SK-N-SH treated with all-trans-retinoic acid at 6 μM for 48 hours (cell line): Measurements from ENCODE around the gene NET1.

Source experiments
- ATAC-seq: fragments of 200-7000 bp; cut with Tn5 transposase; 3 replicates; pipeline ENCODE4 v1.9.1; 2020; ENCODE audit warnings: mild to moderate bottlenecking, moderate library complexity
- ARNTL ChIP-seq: fragments of 450-650 bp; formaldehyde crosslinking; IDR thresholded peaks from 2 replicates; pipeline ENCODE4 v1.5.0; 2020; ENCODE audit warnings: low read depth, mild to moderate bottlenecking, moderate library complexity, borderline replicate concordance
- BACH2 ChIP-seq: fragments of 250-450 bp; sonication (Bioruptor Pico); IDR thresholded peaks from 2 replicates; pipeline ENCODE4 v1.9.0; 2021; ENCODE audit warnings: mild to moderate bottlenecking, borderline replicate concordance
- CSDC2 ChIP-seq: fragments of 250-450 bp; sonication (Bioruptor Pico); IDR thresholded peaks from 2 replicates; pipeline ENCODE4 v1.5.0; 2020; ENCODE audit warnings: mild to moderate bottlenecking, moderate library complexity
- ESRRG ChIP-seq: fragments of 250-450 bp; sonication (Bioruptor Pico); IDR thresholded peaks from 2 replicates; pipeline ENCODE4 v1.6.1; 2021; ENCODE audit warnings: mild to moderate bottlenecking
- GLIS3 ChIP-seq: fragments of 250-450 bp; sonication (Bioruptor Pico); IDR thresholded peaks from 2 replicates; pipeline ENCODE4 v1.5.0; 2020; ENCODE audit warnings: mild to moderate bottlenecking, moderate library complexity
- OSR1 ChIP-seq: fragments of 250-450 bp; sonication (Bioruptor Pico); IDR thresholded peaks from 2 replicates; pipeline ENCODE4 v1.8.0; 2022; ENCODE audit warnings: moderate library complexity, mild to moderate bottlenecking, inconsistent platforms
- PPARA ChIP-seq: fragments of 250-450 bp; sonication (Bioruptor Pico); IDR thresholded peaks from 2 replicates; pipeline ENCODE4 v1.5.0; 2020; ENCODE audit warnings: mild to moderate bottlenecking, borderline replicate concordance
- RARB ChIP-seq: fragments of 250-450 bp; sonication (Bioruptor Pico); IDR thresholded peaks from 2 replicates; pipeline ENCODE4 v1.8.0; 2021; ENCODE audit warnings: mild to moderate bottlenecking, moderate library complexity
- SNAI2 ChIP-seq: fragments of 250-450 bp; sonication (Bioruptor Pico); IDR thresholded peaks from 2 replicates; pipeline ENCODE4 v1.5.0; 2020; ENCODE audit warnings: mild to moderate bottlenecking, moderate library complexity
- TCF4 ChIP-seq: fragments of 250-450 bp; sonication (Bioruptor Pico); IDR thresholded peaks from 2 replicates; pipeline ENCODE4 v1.8.0; 2021; ENCODE audit warnings: mild to moderate bottlenecking, moderate library complexity, borderline replicate concordance
- TOX ChIP-seq: fragments of 250-450 bp; sonication (Bioruptor Pico); IDR thresholded peaks from 2 replicates; pipeline ENCODE4 v1.8.0; 2021; ENCODE audit warnings: mild to moderate bottlenecking, moderate library complexity, borderline replicate concordance
- ZC3H10 ChIP-seq: fragments of 250-450 bp; sonication (Bioruptor Pico); IDR thresholded peaks from 2 replicates; pipeline ENCODE4 v1.5.1; 2021; ENCODE audit warnings: mild to moderate bottlenecking, moderate library complexity
- ZFP3 ChIP-seq: fragments of 250-450 bp; sonication (Bioruptor Pico); IDR thresholded peaks from 2 replicates; pipeline ENCODE4 v1.5.0; 2020; ENCODE audit warnings: mild to moderate bottlenecking, moderate library complexity
- ZFP30 ChIP-seq: fragments of 450-650 bp; formaldehyde crosslinking; IDR thresholded peaks from 2 replicates; pipeline ENCODE4 v1.5.0; 2022; ENCODE audit warnings: mild to moderate bottlenecking, moderate library complexity
- ZNF565 ChIP-seq: fragments of 450-650 bp; formaldehyde crosslinking; conservative IDR thresholded peaks from 2 replicates; pipeline ENCODE4 v1.5.0; 2020; ENCODE audit warnings: low read depth, mild to moderate bottlenecking, moderate library complexity
- ZNF70 ChIP-seq: fragments of 450-650 bp; formaldehyde crosslinking; IDR thresholded peaks from 2 replicates; pipeline ENCODE4 v1.5.0; 2020; ENCODE audit warnings: mild to moderate bottlenecking, moderate library complexity
- ZNF8 ChIP-seq: fragments of 450-650 bp; formaldehyde crosslinking; IDR thresholded peaks from 2 replicates; pipeline ENCODE4 v1.5.0; 2020; ENCODE audit warnings: mild to moderate bottlenecking, moderate library complexity
- TF ChIP-seq, protein P1 (sequence below): fragments of 250-450 bp; sonication (Bioruptor Pico); IDR thresholded peaks from 2 replicates; pipeline ENCODE4 v1.5.1; 2021; ENCODE audit warnings: mild to moderate bottlenecking, moderate library complexity
- TF ChIP-seq, protein P2 (sequence below): fragments of 250-450 bp; sonication (Bioruptor Pico); IDR thresholded peaks from 2 replicates; pipeline ENCODE4 v1.8.0; 2020; ENCODE audit warnings: mild to moderate bottlenecking, moderate library complexity, borderline replicate concordance
- TF ChIP-seq, protein P3 (sequence below): fragments of 250-450 bp; sonication (Bioruptor Pico); IDR thresholded peaks from 2 replicates; pipeline ENCODE4 v1.5.1; 2020; ENCODE audit warnings: low read depth, mild to moderate bottlenecking, moderate library complexity
- TF ChIP-seq, protein P4 (sequence below): fragments of 250-450 bp; sonication (Bioruptor Pico); IDR thresholded peaks from 2 replicates; pipeline ENCODE4 v1.5.0; 2020; ENCODE audit warnings: mild to moderate bottlenecking, moderate library complexity
- TF ChIP-seq, protein P5 (sequence below): fragments of 250-450 bp; sonication (Bioruptor Pico); IDR thresholded peaks from 2 replicates; pipeline ENCODE4 v1.8.0; 2021; ENCODE audit warnings: low read depth, mild to moderate bottlenecking, moderate library complexity, borderline replicate concordance

The NET1 gene

DNA sequence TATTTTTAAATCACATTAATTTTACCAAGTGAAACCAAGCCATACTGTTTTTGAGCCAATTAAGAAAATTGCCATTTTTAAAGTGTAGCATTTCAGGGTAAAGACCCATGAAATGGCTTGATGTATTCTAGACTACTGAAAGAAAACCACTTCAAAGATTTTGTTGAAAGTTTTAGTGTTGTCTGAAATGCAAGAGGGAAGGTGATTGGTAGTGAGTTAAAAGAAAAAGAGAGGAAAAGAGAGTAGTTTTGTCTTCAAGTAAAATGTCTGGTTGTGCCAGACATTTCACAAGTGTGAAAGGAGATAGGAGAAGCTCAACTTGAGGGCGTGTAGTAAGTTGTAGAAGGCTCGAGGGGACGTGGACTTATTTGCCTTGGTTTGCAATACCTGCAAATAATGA, 45.4 kb downstream of the NET1 start:
- TF ChIP-seq, protein P1, sequence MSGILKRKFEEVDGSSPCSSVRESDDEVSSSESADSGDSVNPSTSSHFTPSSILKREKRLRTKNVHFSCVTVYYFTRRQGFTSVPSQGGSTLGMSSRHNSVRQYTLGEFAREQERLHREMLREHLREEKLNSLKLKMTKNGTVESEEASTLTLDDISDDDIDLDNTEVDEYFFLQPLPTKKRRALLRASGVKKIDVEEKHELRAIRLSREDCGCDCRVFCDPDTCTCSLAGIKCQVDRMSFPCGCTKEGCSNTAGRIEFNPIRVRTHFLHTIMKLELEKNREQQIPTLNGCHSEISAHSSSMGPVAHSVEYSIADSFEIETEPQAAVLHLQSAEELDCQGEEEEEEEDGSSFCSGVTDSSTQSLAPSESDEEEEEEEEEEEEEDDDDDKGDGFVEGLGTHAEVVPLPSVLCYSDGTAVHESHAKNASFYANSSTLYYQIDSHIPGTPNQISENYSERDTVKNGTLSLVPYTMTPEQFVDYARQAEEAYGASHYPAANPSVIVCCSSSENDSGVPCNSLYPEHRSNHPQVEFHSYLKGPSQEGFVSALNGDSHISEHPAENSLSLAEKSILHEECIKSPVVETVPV: no peak
- TF ChIP-seq ZNF8 (CRISPR knock-in tag) (no peak), ARNTL (CRISPR knock-in tag) (no peak), RARB (CRISPR knock-in tag) (no peak), ZNF565 (CRISPR knock-in tag) (no peak), ZFP30 (CRISPR knock-in tag) (no peak), PPARA (CRISPR knock-in tag) (no peak), ZNF70 (no peak), OSR1 (CRISPR knock-in tag) (no peak), GLIS3 (no peak), TCF4 (no peak), TOX (CRISPR knock-in tag) (no peak), ZC3H10 (CRISPR knock-in tag) (no peak), ESRRG (no peak), CSDC2 (CRISPR knock-in tag) (no peak), ZFP3 (CRISPR knock-in tag) (no peak), SNAI2 (no peak)
- TF ChIP-seq, protein P2, sequence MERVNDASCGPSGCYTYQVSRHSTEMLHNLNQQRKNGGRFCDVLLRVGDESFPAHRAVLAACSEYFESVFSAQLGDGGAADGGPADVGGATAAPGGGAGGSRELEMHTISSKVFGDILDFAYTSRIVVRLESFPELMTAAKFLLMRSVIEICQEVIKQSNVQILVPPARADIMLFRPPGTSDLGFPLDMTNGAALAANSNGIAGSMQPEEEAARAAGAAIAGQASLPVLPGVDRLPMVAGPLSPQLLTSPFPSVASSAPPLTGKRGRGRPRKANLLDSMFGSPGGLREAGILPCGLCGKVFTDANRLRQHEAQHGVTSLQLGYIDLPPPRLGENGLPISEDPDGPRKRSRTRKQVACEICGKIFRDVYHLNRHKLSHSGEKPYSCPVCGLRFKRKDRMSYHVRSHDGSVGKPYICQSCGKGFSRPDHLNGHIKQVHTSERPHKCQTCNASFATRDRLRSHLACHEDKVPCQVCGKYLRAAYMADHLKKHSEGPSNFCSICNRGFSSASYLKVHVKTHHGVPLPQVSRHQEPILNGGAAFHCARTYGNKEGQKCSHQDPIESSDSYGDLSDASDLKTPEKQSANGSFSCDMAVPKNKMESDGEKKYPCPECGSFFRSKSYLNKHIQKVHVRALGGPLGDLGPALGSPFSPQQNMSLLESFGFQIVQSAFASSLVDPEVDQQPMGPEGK (CRISPR knock-in tag): no peak
- TF ChIP-seq, protein P3, sequence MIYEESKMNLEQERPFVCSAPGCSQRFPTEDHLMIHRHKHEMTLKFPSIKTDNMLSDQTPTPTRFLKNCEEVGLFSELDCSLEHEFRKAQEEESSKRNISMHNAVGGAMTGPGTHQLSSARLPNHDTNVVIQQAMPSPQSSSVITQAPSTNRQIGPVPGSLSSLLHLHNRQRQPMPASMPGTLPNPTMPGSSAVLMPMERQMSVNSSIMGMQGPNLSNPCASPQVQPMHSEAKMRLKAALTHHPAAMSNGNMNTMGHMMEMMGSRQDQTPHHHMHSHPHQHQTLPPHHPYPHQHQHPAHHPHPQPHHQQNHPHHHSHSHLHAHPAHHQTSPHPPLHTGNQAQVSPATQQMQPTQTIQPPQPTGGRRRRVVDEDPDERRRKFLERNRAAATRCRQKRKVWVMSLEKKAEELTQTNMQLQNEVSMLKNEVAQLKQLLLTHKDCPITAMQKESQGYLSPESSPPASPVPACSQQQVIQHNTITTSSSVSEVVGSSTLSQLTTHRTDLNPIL (CRISPR knock-in tag): no peak
- no peak for ATAC-seq

DNA sequence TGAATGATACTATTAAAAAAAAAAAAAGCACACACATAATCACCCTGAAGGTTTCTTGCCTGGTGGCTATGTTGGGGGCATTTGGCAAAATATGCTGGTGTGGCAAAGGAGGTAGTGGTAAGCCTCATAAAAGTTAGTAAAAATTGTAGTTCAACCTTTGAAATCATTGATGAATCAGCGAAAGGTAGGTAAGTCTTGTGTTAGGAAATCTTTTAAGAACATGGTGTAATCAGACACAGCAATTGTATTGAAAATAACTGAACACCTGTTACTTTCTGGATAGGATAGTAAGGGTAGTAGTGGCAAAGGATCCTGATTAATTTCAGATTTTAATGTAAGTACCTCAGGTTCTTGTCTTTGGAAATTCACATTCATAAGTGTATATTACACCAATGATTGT, 46.1 kb downstream of the NET1 start:
- no peak for ATAC-seq
- no peak for TF ChIP-seq ZFP3 (CRISPR knock-in tag)

DNA sequence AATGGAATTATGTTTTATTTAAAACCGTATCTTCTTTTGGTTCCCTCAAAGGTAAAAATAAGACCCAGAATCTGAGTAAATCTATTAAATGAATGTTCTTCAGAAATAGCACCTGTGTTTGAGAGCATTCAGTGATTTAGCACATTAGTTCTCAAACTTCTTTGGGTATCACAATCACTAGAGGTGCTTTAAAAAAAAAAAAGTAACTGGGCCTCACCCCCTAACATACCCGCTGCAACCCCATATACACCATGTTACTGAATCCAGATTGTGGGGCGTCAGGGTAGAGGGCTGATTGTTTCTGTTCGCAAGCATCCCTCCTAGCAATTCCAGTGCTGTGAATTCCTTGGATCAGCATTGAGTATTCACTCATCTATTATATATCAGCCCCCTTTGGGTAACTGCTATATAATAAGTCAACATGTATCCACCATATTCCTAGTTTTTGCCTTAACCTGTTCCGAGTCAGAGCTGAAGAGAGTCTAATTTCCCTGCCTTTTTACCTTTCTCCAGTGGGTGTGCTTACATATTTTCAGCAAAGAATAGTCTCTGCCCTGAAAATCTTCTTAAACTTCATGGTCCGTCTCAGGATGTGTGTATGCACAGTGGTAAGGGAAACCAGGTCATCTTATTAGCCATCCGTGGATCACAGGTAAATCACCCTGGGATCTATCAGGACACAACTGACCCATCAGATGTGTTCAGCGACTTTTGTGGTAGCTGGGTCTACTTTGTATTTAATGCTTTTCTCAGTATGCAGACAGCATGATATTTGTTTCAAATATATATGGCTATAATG, 46.8 kb downstream of the NET1 start:
- ATAC-seq: no peak
- TF ChIP-seq, protein P4, sequence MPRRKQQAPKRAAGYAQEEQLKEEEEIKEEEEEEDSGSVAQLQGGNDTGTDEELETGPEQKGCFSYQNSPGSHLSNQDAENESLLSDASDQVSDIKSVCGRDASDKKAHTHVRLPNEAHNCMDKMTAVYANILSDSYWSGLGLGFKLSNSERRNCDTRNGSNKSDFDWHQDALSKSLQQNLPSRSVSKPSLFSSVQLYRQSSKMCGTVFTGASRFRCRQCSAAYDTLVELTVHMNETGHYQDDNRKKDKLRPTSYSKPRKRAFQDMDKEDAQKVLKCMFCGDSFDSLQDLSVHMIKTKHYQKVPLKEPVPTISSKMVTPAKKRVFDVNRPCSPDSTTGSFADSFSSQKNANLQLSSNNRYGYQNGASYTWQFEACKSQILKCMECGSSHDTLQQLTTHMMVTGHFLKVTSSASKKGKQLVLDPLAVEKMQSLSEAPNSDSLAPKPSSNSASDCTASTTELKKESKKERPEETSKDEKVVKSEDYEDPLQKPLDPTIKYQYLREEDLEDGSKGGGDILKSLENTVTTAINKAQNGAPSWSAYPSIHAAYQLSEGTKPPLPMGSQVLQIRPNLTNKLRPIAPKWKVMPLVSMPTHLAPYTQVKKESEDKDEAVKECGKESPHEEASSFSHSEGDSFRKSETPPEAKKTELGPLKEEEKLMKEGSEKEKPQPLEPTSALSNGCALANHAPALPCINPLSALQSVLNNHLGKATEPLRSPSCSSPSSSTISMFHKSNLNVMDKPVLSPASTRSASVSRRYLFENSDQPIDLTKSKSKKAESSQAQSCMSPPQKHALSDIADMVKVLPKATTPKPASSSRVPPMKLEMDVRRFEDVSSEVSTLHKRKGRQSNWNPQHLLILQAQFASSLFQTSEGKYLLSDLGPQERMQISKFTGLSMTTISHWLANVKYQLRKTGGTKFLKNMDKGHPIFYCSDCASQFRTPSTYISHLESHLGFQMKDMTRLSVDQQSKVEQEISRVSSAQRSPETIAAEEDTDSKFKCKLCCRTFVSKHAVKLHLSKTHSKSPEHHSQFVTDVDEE: no peak
- TF ChIP-seq, protein P1: no peak
- TF ChIP-seq BACH2 (CRISPR knock-in tag): no peak
- TF ChIP-seq, protein P5, sequence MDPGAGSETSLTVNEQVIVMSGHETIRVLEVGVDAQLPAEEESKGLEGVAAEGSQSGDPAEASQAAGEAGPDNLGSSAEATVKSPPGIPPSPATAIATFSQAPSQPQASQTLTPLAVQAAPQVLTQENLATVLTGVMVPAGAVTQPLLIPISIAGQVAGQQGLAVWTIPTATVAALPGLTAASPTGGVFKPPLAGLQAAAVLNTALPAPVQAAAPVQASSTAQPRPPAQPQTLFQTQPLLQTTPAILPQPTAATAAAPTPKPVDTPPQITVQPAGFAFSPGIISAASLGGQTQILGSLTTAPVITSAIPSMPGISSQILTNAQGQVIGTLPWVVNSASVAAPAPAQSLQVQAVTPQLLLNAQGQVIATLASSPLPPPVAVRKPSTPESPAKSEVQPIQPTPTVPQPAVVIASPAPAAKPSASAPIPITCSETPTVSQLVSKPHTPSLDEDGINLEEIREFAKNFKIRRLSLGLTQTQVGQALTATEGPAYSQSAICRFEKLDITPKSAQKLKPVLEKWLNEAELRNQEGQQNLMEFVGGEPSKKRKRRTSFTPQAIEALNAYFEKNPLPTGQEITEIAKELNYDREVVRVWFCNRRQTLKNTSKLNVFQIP (CRISPR knock-in tag): no peak
- TF ChIP-seq, all 23 proteins: peak for 0
